Testis (tissue), 2 donors: ENCODE measurements around the gene KLRC4.

Experiments
- CTCF ChIP-seq, 3 experiments: fragments of 450-650 bp in 2 of 3; fragments of 200-600 bp in 1 of 3; sonication (generic) in 1 of 3; IDR thresholded peaks; one replicate each; pipeline ENCODE4 v1.5.1; 2016 to 2019; ENCODE audit warnings: antibody characterized with exemption in 3 of 3, mild to moderate bottlenecking in 2 of 3, moderate library complexity in 1 of 3
- POLR2A ChIP-seq: fragments of 450-650 bp; IDR thresholded peaks from one replicate; pipeline ENCODE4 v1.6.1; 2017; ENCODE audit warnings: antibody characterized with exemption, mild to moderate bottlenecking, moderate library complexity

GRCh38 chr12:10406725-10407124 is 2.8 kb downstream of the KLRC4 start:
- TF ChIP-seq POLR2A (no peak), CTCF (IDR thresholded peaks at IDR 0.05) (no peak)
